DMS153 (cell line): Measurements from ENCODE around the gene PTGDS.
"Not testable (repeated sequence)": the region's sequence is repeated elsewhere in the genome, so short reads cannot be mapped to it uniquely, and the experiment has no call there.

ENCODE experiments used
- DNase-seq: peaks from one replicate; lab custom pipeline; 2025; lab: John Stamatoyannopoulos, UW

PTGDS gene

DNA sequence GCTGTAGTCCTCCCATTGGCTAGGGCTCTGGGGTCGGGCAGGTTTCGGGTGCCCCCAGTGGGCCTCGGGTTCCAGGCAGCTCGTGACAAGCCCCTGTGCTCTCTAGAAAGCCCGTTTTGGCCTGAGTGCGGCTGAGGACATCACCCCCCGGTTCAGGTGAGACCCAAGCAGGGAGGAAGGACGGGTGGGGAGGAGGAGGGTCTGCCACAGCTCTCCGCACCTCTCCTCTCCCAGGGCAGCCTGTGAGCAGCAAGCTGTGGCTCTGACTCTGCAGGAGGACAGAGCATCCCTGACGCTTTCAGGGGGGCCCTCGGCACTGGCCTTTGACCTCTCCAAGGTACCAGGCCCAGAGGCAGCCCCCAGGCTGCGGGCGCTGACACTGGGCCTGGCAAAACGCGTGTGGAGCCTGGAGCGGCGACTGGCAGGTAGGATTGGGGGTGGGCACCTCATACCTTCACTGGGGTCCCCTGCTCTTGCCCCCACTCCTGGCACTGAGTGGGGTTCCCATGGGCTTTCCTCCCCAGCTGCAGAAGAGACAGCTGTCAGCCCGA, 15.6 kb downstream of the PTGDS start:
- no peak for DNase-seq

DNA sequence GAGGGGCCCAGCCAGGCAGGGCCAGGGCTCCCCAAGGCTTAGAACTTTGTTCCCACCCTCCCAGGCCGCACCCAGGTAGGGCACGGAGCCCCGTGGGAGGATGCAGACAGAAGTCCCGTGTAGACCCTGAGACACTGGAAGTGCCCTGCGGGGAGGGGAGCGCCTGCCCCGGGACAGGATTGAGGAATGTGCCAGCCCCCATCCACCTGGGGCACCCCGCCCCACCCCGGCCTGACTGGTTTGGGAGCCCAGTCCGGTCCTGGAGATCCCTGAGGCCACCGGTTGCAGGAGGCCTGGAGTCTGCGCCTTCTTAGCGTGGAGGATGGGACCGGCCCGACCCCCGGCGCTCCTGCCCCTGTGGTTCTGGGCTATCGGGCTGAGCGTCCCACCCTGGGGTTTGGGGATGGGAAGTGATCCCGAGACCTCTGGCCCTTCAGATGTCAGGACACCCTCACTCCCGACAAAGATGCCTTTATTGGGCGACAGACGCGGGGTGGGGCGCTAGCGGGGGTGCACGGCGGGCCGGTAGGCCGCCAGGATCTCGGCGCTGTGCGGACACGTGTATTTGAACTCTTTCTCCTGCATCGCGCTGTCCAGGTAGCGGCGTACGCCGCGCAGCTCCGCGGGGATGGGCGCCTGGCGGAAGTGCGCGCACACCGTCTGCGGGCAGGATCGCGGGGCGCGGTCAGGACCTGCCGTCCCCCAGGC, 17.0 kb downstream of the PTGDS start:
- no peak for DNase-seq

DNA sequence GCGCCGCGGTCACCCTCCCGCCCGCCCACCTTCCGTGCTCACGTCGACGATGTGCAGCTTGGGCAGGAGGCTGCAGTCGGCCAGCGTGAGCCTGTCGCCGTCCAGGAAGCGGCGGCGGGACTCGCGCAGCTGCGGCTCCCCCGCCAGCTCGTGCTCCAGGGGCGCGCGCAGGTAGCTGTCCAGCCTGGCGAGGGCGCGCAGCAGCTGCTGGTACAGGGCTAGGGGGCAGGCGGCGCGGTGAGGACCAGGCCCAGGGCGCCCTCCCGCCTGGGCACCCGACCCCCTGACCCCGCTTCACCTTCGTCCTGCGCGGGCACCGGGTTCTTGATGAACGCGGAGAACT, 17.6 kb downstream of the PTGDS start:
- DNase-seq: no peak

DNA sequence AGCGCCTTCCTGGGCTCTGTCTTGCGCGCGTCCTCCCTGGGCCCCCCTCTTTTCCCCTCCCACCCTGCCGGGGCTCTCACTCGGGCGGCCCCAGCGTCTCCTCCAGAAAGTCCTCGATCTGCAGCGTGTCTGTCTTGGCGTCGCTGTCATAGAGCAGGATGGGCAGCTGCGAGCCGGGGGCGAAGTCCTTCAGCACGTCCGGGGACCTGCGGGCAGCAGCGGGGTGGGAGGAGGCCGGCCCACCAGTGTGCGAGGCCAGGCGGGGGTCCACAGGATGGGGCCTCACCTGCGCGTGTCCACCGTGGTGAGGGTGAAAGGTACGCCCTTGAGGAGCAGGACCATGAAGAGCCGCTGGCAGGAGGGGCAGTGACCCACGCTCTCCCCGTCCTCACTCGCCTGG, 18.1 kb downstream of the PTGDS start:
- DNase-seq: no peak

DNA sequence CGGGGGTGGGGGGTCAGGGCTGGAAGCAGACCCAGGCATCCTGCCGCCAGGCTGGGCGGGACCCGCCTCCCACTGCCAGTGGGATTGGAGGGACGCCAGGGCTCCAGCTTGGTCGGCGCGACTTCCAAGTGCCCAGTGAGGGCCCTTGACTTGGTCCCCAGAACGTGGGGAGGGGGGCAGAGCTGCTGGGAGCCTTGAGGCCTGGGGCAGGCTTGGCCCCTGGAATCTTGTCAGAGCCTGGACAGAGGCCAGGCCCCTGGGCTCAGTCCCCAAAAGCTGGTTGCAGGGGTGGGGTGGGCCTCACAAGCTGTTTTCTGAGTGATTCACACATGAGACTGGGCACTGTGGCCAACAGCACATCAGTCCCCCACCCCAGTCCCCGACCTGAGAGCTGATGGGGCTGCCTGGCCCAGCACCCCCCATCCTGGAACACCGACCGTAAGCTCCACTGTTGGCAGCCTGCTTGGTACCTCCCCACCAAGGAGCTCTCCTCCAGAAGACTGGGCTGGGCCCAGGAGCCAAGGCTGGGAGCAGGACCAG, 18.5 kb downstream of the PTGDS start:
- no peak for DNase-seq

DNA sequence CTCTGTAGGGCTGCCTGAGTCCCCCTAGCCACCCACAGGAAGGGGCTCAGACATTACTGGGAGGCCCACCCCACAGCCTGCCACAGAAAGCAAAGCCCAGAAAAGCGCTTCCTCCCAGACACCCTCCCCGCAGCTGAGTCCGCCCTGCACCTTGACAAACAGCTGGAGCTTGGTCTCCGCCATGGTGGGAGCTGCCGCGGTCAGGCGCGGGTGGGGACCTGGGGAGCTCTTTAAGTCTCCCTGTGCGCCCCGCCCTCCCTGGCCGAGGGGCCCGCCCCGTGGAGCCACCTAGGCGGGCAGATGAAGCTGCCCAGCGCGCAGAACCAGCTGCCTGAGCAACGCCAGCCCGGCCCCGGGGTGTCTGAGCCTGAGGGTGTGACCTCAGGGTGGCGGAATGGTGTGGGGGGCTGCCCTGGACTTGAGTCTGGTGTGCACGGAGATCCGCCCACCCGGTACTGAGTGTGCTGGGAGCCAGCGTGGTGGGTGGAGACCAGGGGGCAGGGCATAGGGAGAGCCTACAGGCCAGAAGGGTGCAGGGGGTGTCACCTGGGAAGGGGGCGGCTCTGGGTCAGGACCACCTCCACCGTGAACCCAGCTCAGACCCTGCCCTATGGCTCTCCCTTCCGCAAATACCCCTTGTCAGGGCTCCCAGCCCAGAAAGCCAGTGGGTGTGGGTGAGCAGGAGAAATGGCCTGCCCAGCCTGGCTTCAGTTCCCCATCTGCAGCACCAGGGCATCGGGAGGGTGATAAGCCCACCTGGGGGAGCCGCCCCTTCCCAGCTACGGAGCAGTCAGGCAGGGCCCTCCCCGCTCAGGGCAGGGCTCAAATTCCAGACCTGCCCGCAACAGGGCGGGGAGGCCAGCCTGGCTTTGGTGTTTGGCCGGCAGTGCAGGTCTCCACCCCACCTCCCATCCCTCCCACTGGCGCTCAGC, 19.3 kb downstream of the PTGDS start, which contains the start of gene CLIC3:
CLIC3 (minus strand) TSS at position 208 of the 932 bp plus-strand sequence; CDS start at position 183, 25 bp downstream.
- no peak for DNase-seq

DNA sequence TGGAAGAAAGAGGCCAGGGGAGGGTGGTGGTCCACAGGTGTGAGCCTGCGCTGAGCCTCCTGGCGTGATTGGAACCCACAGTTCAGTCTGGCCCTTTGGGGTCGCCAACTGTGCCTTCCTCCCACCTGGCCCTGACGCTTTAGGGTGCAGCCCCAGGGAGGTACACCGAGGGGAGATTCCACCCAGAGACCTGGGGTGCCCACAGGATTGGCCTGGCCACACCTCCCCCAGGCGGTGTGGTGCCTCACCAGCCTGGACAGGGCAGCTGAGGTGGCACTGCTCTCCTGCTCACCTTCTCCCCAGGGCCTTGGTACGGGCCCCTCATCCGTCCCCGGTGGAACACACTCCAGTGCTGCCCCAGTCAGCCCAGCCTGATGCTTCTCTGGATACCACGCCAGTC, 20.1 kb downstream of the PTGDS start:
- DNase-seq: no peak

DNA sequence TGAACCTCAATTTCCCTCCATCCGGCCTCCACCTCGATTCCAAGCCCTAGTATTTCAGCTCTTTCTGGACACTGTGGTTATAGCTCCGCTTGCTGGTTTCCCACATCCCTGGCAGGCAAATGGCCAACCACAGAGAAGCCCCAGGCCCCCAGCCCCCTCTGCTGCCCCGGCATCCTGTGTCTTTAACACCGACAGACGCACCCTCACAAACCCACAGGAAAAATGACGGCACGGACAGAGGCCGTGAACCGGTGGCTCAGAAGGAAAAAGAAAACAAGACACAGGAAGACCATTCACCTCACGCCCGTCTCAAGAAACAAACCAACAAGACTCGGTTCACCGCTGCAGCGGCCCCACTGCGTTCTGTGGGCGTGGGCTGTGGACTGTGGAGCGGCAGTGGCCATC, 20.5 kb downstream of the PTGDS start:
- no peak for DNase-seq

DNA sequence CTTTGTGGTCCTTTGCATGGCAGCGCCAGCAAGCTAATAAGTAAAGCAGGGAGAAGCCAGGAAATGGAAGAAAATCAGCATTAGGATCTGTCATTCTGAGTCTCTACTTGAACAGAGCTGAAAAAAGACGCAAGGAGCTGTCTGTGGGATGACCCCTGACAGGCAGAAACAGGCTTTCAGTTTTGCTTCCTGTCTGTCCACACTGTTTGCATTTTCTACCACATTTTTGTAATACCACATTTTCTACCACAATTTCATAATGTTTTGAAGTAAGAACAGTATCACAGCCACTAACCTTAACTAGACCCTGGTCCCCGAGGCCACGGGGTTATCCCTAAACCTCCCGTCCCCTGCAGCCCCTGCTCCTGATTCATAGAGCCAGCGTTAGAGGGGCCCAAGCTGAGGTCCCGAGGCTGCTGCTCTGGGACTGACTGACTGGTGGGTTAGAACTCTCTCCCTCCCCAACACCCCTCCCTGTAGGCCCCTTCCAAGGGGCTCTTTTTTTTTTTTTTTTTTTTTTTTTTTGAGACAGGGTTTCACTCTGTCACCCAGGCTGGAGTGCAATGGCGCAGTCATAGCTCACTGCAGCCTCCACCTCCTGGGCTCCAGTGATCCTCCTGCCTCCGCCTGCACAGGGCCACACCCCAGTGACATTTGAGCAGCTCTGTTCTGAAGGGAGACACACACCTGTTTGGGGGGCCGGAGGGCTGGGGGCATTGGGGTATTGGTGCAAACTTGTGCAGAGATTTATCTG, 23.1 kb downstream of the PTGDS start:
- DNase-seq: no peak

DNA sequence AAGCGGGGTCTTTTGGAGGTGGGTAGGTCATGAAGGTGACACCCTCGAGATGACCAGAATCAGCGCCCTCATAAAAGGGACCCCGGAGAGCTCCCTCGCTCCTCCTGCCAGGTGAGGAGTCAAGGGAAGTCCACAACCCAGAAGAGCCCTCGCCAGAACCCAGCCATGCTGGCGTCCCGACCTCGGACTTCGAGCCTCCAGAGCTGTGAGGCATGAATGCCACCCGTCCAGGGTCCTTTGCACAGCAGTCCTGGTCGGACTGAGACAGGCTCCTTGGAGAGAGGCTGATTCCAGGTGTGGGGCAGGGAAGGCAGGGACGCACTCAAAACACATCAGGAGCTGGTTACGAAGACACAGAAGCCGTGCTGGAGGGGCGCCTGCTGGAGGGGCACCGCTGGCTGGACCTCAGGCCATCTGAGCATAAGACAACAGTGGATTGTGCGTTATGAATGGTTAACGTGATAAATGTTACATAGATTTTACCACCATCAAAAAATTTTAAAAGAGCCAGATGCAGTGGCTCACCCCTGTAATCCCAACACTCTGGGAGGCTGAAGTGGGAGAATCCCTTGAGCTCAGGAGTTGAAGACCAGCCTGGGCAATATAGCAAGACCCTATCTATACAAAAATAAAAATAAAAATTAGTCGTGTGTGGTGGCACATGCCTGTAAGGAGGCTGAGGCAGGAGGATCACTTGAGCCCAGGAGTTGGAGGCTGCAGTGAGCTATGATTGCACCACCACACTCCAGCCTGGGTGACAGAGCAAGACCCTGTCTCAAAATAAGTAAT, 24.7 kb downstream of the PTGDS start:
- DNase-seq: no peak

DNA sequence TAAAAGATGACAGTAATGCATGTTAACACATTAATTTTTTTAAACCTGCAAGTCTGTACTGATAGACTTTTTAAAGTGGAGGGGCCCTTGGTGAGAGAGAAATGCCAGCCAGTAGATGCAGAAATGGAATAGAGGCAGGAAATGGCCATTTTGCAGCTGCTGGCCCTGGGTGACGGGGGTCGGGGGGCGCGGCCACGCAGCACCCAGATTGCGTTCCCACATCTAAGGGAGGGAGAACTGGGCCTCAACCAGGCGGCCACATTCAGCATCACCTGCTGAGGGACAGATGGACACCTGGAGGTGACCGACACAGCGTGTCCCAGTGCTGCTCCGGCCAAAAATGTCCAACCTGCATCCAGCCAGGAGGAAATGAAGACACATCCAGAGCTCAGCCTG, 25.3 kb downstream of the PTGDS start:
- no peak for DNase-seq

DNA sequence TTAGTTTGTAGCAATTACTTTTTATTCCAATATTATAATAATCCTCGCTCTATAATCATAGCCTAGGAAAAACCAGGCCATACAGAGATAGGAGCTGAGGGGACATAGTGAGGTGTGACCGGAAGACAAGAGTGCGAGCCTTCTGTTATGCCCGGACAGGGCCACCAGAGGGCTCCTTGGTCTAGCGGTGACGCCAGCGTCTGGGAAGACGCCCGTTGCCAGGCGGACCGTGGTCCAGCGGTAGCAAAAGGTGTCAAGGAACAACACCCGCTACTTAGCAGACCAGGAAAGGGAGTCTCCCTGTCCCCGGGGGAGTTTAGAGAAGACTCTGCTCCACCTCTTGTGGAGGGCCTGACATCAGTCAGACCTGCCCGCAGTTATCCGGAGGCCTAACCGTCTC, 27.0 kb downstream of the PTGDS start:
- DNase-seq: not testable (repeated sequence)

DNA sequence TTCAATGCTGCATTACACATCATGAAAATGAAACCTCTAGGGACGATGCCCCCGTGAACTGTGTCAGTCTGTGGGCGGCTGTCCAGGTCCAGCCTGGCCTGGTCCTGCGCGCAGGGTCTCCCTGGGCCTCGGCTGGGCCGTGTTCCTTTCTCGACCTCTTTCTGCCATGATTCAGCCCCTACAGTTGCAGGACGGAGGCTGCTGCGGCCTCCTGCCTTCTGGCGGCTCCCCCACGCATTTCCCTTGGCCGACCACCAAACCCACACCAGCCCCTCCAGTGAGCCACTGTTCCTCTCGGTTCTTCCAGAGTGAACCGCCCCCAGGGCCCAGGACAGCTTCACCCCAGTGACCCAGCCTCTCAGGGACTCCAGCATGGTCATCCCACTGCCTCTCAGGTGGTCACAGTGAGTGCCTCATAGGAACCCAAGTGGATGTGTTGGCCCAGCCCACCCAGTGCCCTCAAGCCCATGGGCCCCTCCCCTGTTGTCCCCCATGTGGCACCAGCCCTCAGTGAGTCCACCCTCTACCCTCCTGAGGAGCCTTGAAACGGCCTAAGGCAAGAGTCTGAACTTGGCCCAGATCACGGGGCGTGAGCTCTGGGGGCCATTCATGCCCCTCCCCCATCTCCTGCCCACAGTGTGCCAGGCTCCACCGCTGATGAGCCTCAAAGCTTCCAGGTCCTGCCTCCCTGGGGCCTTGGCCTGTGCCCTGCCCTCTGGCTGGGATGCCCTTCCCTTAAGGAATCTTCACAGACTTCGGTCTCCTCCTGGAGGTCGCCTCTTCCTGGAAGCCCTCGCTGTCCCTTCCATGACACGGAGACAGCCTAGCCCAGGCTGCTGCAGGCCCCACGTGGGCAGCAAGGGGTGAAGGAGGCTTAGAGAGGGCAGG, 29.1 kb downstream of the PTGDS start:
- DNase-seq: no peak

DNA sequence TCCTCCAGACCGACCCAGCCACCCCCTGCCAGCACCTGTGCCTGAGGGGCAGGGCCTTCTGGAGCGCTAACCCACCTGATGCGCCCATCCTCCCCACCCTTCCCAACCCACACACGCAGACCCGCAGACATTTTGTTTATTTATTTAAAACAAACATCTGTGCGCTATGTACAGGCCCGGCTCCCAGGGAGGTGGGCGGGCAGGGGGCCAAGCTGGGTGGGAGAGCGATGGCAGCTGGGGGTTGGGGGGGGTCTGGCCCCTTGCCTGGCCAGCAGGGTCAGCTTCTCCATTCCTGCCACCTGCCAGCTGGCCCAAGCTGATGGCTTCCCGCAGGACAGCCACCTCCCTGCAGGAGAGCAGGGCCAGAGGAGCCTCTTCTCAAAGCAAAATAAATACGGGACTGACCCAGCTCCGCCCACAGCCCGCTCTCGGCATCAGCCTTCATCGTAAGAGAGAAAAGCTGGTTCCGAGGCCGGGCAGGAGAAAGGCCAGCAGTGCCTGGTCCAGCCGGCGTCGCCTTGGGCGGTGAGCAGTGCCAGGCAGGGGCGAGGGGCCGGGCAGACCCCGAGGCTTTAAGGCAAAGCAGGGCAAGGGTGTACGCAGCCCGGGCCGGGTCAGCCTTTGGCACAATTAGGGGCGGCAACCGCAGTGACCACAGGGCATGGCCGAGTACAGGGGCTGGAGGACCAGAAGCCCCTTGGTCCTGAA, 30.0 kb downstream of the PTGDS start:
- no peak for DNase-seq

DNA sequence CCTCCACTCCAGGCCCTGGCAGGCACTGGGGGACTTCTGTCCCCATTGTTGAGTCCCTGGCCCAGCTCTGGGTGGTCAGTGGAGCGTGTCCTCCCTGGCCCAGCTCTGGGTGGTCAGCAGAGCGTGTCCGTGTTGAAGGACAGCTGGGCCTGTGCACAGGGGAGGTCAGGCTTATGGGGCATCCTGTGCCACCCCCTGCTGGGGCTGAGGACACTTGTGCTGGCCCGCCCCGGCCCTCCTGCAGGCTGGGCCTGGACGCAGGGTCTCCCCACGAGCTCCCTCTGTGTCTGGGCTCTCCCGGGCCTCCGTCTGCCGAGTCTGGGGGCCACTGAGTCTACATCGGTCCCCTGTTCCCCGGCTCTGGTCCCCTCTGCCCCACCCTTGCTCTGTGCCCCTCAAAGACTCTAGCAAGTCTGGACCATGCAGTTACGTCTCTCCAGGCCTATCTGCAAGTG, 30.5 kb downstream of the PTGDS start:
- DNase-seq: no peak

DNA sequence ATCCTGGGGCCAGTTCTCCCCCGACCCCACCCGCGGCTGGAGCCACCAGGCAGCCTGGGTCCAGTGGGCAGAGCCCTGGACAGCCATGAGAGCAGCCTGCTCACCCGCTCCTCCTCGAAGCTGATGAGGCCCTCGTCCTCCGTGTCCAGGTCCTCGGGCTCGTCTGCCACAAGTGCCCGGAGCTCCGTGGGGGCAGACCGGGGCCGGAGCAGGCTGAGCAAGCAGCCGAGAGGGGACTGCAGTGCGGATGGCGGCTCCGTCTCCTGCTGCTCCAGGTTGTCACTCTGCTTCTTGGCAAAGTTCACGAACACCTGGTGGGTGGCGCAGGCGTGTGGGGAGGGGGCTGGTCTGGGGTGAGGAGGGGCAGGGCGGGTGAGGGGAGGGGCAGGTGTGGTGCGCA, 31.0 kb downstream of the PTGDS start:
- no peak for DNase-seq

DNA sequence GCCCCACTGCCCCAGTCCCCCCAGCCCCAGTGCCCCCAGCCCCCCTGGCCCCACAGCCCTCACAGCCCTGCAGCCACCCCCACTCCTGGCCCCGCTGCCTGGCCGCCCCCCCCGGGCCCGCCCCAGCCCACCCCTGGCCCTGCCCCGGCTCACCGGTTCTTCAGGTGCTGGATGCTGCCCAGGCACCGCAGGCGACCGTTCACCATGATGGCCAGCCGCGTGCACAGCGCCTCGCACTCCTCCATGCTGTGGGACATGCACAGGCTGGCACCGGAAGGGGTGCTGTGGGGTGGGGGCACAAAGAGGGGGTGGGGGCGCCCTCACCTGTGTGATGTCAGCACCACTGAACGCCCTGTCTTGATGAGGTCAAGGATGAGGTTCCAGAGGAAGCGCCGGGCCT, 31.9 kb downstream of the PTGDS start:
- no peak for DNase-seq

DNA sequence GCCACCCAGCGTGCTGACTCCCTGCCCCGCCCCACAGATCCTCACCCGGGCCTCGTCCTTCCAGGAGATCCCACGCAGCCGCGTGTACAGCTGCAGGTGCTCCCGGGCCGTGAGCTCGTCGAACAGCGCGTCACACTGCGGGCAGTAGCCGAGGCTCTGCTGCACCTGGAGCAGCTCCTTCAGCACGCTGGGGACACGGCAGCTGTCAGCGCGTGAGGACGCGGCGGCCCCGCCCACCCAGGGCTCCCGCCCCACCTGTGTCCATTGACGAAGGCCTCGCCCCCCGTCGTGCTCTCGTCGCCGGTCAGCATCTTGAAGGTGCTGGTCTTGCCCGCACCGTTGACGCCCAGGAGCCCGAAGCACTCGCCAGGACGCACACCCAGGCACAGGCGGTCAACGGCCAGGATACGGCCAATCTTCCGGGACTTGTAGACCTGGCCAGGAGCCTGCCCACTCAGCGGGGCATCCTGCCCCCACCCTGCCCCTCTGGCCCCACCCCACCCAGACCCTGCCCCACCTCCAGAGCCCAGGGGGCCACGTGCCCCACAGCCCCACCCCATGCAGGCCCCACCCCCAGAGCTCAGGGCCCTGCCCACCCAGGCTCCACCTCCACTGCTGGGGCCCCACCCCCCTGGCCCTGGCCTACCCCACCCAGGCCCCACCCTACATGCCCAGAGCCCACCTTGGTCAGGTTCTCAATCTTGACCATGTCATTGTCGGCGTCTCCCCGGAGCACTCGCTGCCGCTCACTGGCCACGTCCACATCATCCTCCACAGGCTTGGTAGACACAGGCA, 32.8 kb downstream of the PTGDS start:
- DNase-seq: peak; percentile 34

DNA sequence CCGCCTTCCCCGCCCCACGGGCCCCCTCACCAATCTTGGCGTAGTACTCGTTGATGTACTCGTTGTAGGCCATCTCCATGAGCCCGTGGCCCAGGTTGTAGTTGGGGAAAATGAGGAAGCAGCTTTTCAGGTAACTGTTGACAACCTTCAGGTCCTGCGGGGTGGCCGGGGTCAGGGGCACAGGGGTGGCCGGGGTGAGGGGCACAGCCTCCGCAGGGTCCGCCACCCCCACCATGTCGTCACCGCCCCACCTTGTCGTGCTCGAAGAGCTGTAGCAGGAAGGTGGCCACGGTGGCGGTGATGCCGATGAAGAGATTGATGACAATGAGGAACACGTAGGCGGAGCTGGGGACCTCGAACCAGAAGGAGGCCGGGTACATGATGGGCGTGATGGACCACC, 33.9 kb downstream of the PTGDS start:
- no peak for DNase-seq
